NCI-H1417 treated with DMSO at 0.1 percent for 48 hours (cell line): ENCODE results near the gene IRF1.
"Not testable (repeated sequence)": the region's sequence is repeated elsewhere in the genome, so short reads cannot be mapped to it uniquely, and the experiment has no call there.

Experiments used
- DNase-seq: peaks from one replicate; lab custom pipeline; 2025; lab: John Stamatoyannopoulos, UW

The IRF1 gene

GRCh38 chr5:132438267-132438645 lies 52.3 kb downstream of the IRF1 start:
- DNase-seq: not testable (repeated sequence)

DNA sequence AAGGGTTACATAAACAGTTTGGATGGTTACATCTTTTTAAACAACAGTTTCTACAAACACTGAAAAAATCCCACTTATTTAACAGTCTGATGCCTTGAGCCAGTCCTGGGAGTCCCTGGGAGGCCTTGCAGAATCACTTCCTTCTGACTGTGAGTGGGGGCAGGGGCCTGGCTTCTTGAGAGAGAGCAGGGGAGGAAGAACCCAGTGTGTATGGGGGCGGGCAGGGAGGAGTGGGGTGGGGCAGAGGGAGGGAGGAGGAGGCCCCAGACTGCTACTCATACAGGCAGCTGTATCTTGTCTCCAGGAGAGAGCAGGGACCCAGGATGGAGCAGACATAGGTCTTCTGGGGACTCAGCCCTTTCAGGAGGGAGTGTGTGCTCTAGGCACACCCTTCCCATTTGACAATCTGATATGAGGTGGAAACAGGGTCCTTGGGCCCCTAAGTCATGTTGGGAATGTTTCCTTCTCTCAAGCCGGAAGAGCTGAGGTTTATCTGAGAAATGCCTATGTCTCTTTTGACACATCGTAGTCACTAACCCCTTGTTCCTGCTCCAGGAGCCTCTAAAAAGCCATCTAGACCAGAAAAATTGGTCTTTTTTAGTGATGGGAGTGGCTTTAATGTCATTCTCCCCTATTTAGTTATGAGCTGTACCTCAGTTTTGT lies 52.8 kb downstream of the IRF1 start:
- DNase-seq: no peak

DNA sequence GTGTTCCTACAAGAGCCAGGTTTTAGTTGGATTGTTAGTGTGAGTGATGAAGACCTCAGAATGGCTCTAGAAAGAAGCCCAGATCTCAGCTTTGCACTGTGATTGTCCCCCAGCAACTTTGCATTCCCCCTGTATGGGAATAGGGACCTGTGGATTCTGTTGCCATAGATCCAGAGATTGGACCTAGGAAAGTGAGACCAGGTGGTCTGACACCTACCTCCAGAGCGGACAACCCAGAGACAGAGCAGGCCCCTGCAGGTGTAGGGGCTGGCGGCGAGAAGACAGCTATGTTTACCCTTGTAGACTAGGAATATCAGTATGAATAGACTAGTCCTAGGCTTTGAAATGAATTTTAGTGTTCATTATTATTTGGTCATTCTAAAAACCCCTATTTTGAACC lies 53.6 kb downstream of the IRF1 start:
- DNase-seq: no peak

GRCh38 chr5:132435886-132436285 lies 54.7 kb downstream of the IRF1 start:
- DNase-seq: no peak

GRCh38 chr5:132435447-132435846 lies 55.1 kb downstream of the IRF1 start:
- DNase-seq: no peak

- DNase-seq: no peak
These were observed 55.9 kb downstream of the IRF1 start for GRCh38 chr5:132434416-132435286.

DNA sequence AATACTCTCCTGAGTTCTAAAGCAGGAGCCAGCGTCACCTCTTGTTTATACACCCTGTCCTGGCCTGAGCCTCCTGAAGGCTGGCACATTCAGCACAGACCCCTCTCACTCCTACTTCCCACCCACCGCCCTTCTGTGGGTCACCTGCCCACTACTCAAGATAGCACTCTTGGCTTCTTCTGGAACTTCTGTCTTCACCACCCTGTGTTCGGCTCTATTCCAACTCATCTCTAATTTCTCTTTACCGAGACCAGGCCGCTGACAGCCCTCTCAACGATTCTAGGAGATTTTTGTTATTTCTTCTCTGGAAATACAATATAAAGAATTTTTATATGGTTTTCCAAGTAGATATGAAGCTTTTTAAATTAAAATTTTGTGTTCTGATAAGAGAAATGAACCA lies 57.4 kb downstream of the IRF1 start:
- DNase-seq: no peak

DNA sequence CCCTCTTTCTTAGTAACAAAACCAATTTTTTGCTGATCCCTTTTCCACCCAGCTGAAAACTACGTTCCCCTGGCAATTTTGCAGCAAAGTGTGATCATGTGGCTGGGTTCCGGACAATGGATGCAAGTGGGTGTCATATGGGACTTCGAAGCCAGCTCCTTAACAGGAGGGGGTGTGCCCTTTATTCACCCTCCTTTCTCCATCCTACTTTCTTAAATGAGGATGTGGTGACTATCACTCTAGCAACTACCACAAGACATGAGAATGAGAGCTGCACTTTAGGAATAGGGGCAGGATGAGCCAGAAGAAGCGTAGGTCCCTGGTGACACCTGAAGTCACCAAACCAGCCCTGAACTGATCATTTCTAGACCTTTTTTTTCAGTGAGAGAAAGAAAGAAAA lies 58.9 kb downstream of the IRF1 start:
- DNase-seq: no peak
